Neural progenitor cell (in vitro differentiated cells): ENCODE data around the gene ZNF627. TPM values are rescaled to one million over a fixed set of nuclear protein-coding genes. Genes with fewer than 3 reads are reported as not detected.
"Not testable (repeated sequence)": the region's sequence is repeated elsewhere in the genome, so short reads cannot be mapped to it uniquely, and the experiment has no call there.

ENCODE experiments used
- DNase-seq: peaks from one replicate; pipeline ENCODE4 v3.0.0-alpha.2; 2016; ENCODE audit warnings: low spot score
- H2AFZ ChIP-seq: fragments of 200-600 bp; sonication (generic); replicated peaks from 2 replicates; pipeline ENCODE4 v1.6.1; 2016; ENCODE audit warnings: antibody characterized with exemption
- H3F3A ChIP-seq: fragments of 200-600 bp; sonication (generic); 2 replicates; pipeline ENCODE4 v1.6.1; 2016; ENCODE audit warnings: antibody characterized with exemption, low read depth
- H3K27ac ChIP-seq: fragments of 200-600 bp; sonication (generic); 2 replicates; pipeline ENCODE4 v1.5.1; 2016; ENCODE audit warnings: mild to moderate bottlenecking
- H3K27me3 ChIP-seq: fragments of 200-600 bp; sonication (generic); 2 replicates; pipeline ENCODE4 v1.6.1; 2016; ENCODE audit warnings: mild to moderate bottlenecking, moderate library complexity
- H3K36me3 ChIP-seq: fragments of 200-600 bp; sonication (generic); 2 replicates; pipeline ENCODE4 v1.5.1; 2016
- H3K4me1 ChIP-seq: fragments of 200-600 bp; sonication (generic); 2 replicates; pipeline ENCODE4 v1.6.1; 2016; ENCODE audit warnings: mixed run types
- H3K4me2 ChIP-seq: fragments of 200-600 bp; sonication (generic); 2 replicates; pipeline ENCODE4 v1.6.1; 2016
- H3K4me3 ChIP-seq: fragments of 200-600 bp; sonication (generic); 2 replicates; pipeline ENCODE4 v1.5.1; 2016
- H3K79me2 ChIP-seq: fragments of 200-600 bp; sonication (generic); 2 replicates; pipeline ENCODE4 v1.6.1; 2016; ENCODE audit warnings: low read depth
- H3K9ac ChIP-seq: fragments of 200-600 bp; sonication (generic); 2 replicates; pipeline ENCODE4 v1.6.1; 2016
- H3K9me3 ChIP-seq: fragments of 200-600 bp; sonication (generic); 2 replicates; pipeline ENCODE4 v1.5.1; 2016; ENCODE audit warnings: low read depth
- H4K20me1 ChIP-seq: fragments of 200-600 bp; sonication (generic); 2 replicates; pipeline ENCODE4 v1.6.1; 2016; ENCODE audit warnings: low read depth
- H3K27ac Mint-ChIP-seq: 3 replicates; pipeline ENCODE4 v1.8.0; 2021; ENCODE audit warnings: mixed read lengths
- H3K27me3 Mint-ChIP-seq: 2 replicates; pipeline ENCODE4 v1.8.0; 2022; ENCODE audit warnings: low read depth, mild to moderate bottlenecking, inconsistent platforms, moderate library complexity, mixed read lengths; ENCODE audit not compliant: insufficient read depth
- H3K36me3 Mint-ChIP-seq: 3 replicates; pipeline ENCODE4 v1.8.0; 2021; ENCODE audit warnings: mixed read lengths
- H3K4me1 Mint-ChIP-seq: 3 replicates; pipeline ENCODE4 v1.8.0; 2021; ENCODE audit warnings: mixed read lengths
- H3K4me3 Mint-ChIP-seq: 3 replicates; pipeline ENCODE4 v1.8.0; 2021; ENCODE audit warnings: mild to moderate bottlenecking, moderate library complexity, mixed read lengths
- H3K9me3 Mint-ChIP-seq: 3 replicates; pipeline ENCODE4 v1.8.0; 2020; ENCODE audit warnings: mixed read lengths
- CTCF ChIP-seq: fragments of 200-600 bp; sonication (generic); IDR thresholded peaks from 2 replicates; pipeline ENCODE4 v1.5.1; 2017; ENCODE audit warnings: antibody characterized with exemption, mild to moderate bottlenecking
- EZH2 ChIP-seq: fragments of 200-600 bp; sonication (generic); IDR thresholded peaks from 2 replicates; pipeline ENCODE4 v1.6.1; 2017; ENCODE audit warnings: antibody characterized with exemption, mild to moderate bottlenecking, moderate library complexity
- EZH2phosphoT487 ChIP-seq: fragments of 200-600 bp; sonication (generic); IDR thresholded peaks from 2 replicates; pipeline ENCODE4 v1.6.1; 2017; ENCODE audit warnings: antibody characterized with exemption
- total RNA-seq: library from RNA; depleted of rRNA; stranded (reverse); fragments of >200 nt; gene quantifications from 2 replicates; pipeline ENCODE4 v1.2.3, GENCODE V29; 2015; ENCODE audit warnings: low replicate concordance

ZNF627 gene
- total RNA-seq, 1 donor from 2014 or later, result 38.5 TPM

- no peak for TF ChIP-seq EZH2phosphoT487
- TF ChIP-seq CTCF, result no peak
- TF ChIP-seq EZH2, result no peak
- Histone ChIP-seq H3K27ac (no peak overlapping the region), H3K9ac (no peak overlapping the region), H3K4me2 (peak overlapping the region; percentile 66), H3K27me3 (peaks cover 37% of the 10 kb centered on the region), H3K4me3 (peak overlapping the region; percentile 33), H3K36me3 (peaks cover under 1% of the 10 kb centered on the region), H3K9me3 (no peaks in the 10 kb centered on the region), H3F3A (peaks cover 13% of the 10 kb centered on the region), H3K79me2 (no peaks in the 10 kb centered on the region), H4K20me1 (peaks cover 7% of the 10 kb centered on the region), H3K4me1 (peaks cover 10% of the 10 kb centered on the region), H2AFZ (no peak overlapping the region)
- DNase-seq, result no peak
- Mint-ChIP-seq H3K27me3 (peaks cover 18% of the 10 kb centered on the region), H3K9me3 (peaks cover 45% of the 10 kb centered on the region), H3K4me3 (no peak overlapping the region), H3K27ac (no peak overlapping the region), H3K4me1 (peaks cover 14% of the 10 kb centered on the region), H3K36me3 (peaks cover 38% of the 10 kb centered on the region)
These were observed 26.8 kb downstream of the ZNF627 start for GRCh38 chr19:11624069-11624463.

- Histone ChIP-seq H3K4me3 (no peak overlapping the region), H3K79me2 (no peaks in the 10 kb centered on the region), H3F3A (peaks cover 13% of the 10 kb centered on the region), H3K27ac (no peak overlapping the region), H3K4me2 (no peak overlapping the region), H3K36me3 (no peaks in the 10 kb centered on the region), H3K9ac (no peak overlapping the region), H2AFZ (no peak overlapping the region), H3K27me3 (peaks cover 37% of the 10 kb centered on the region), H4K20me1 (peaks cover 7% of the 10 kb centered on the region), H3K4me1 (peaks cover 10% of the 10 kb centered on the region), H3K9me3 (no peaks in the 10 kb centered on the region)
- Mint-ChIP-seq H3K9me3 (peaks cover 35% of the 10 kb centered on the region), H3K27ac (no peak overlapping the region), H3K4me1 (peaks cover 14% of the 10 kb centered on the region), H3K4me3 (no peak overlapping the region), H3K27me3 (peaks cover 16% of the 10 kb centered on the region), H3K36me3 (peaks cover 17% of the 10 kb centered on the region)
- TF ChIP-seq EZH2phosphoT487 (no peak), EZH2 (no peak), CTCF (no peak)
- no peak for DNase-seq
These were observed 29.0 kb downstream of the ZNF627 start for GRCh38 chr19:11626252-11626651.

- no peak for TF ChIP-seq CTCF
- TF ChIP-seq EZH2phosphoT487, result no peak
- no peak for TF ChIP-seq EZH2
These were observed 35.9 kb downstream of the ZNF627 start for GRCh38 chr19:11633223-11633622.

GRCh38 chr19:11634018-11634662 is 36.9 kb downstream of the ZNF627 start:
- H3K27me3 ChIP-seq, H2AFZ ChIP-seq, H3K79me2 ChIP-seq, H3K36me3 Mint-ChIP-seq, H3K27me3 Mint-ChIP-seq, H3K9ac ChIP-seq, H3K4me3 Mint-ChIP-seq, H3K36me3 ChIP-seq, DNase-seq, H3K27ac ChIP-seq, H3F3A ChIP-seq, H3K27ac Mint-ChIP-seq, H4K20me1 ChIP-seq, H3K9me3 ChIP-seq, H3K4me3 ChIP-seq, H3K4me1 Mint-ChIP-seq, H3K4me1 ChIP-seq, H3K4me2 ChIP-seq: not testable (repeated sequence)
- H3K9me3 Mint-ChIP-seq, result peaks cover 47% of the 10 kb centered on the region

More at GRCh38 chr19:11633223-11633622, 35.9 kb downstream of the ZNF627 start:
- H3K4me1 Mint-ChIP-seq, result no peaks in the 10 kb centered on the region
- H3K4me2 ChIP-seq, result no peak overlapping the region
- peaks cover 5% of the 10 kb centered on the region for H3K27me3 Mint-ChIP-seq
- no peak overlapping the region for H3K4me3 ChIP-seq
- H3K9me3 Mint-ChIP-seq, result peaks cover 50% of the 10 kb centered on the region
- no peaks in the 10 kb centered on the region for H3K9me3 ChIP-seq
- H3F3A ChIP-seq, result no peaks in the 10 kb centered on the region
- no peaks in the 10 kb centered on the region for H3K79me2 ChIP-seq
- no peaks in the 10 kb centered on the region for H4K20me1 ChIP-seq
- DNase-seq, result no peak
- H3K36me3 ChIP-seq, result no peaks in the 10 kb centered on the region
- H3K4me3 Mint-ChIP-seq, result no peak overlapping the region
- no peak overlapping the region for H2AFZ ChIP-seq
- no peaks in the 10 kb centered on the region for H3K27me3 ChIP-seq
- no peaks in the 10 kb centered on the region for H3K4me1 ChIP-seq
- H3K27ac Mint-ChIP-seq, result no peak overlapping the region
- H3K27ac ChIP-seq, result no peak overlapping the region
- H3K36me3 Mint-ChIP-seq, result peaks cover 7% of the 10 kb centered on the region
- H3K9ac ChIP-seq, result no peak overlapping the region
